ENCODE results near the gene KCNJ9.
"Not testable (repeated sequence)": the region's sequence is repeated elsewhere in the genome, so short reads cannot be mapped to it uniquely, and the experiment has no call there.

DNA sequence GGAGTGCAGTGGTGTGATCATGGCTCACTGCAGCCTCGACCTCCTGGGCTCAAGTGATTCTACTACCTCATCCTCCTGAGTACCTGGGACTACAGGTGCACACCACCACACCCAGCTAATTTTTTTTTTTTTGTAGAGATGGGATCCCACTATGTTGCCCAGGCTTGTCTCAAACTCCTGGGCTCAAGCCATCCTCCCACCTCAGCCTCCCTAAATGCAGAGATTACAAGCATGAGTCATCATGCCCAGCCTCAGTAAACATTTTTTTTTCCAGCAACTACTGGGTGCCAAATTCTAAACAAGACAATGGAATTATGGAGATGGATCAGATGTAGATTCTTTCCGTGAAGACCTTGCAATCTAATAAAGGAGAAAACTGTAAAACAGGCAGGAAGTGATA, 31.2 kb upstream of the KCNJ9 start:
- not testable (repeated sequence) for TF ChIP-seq CTCF, POLR2A (IDR thresholded peaks at IDR 0.05)

All from right lobe of liver (tissue), 4 donors.